Measurements from ENCODE around the gene PLRG1. TPM values are rescaled to one million over a fixed set of nuclear protein-coding genes. Genes with fewer than 3 reads are reported as not detected.

PLRG1 gene
- total RNA-seq, 1 donor from 2014 or later, result 55.7 TPM

DNA sequence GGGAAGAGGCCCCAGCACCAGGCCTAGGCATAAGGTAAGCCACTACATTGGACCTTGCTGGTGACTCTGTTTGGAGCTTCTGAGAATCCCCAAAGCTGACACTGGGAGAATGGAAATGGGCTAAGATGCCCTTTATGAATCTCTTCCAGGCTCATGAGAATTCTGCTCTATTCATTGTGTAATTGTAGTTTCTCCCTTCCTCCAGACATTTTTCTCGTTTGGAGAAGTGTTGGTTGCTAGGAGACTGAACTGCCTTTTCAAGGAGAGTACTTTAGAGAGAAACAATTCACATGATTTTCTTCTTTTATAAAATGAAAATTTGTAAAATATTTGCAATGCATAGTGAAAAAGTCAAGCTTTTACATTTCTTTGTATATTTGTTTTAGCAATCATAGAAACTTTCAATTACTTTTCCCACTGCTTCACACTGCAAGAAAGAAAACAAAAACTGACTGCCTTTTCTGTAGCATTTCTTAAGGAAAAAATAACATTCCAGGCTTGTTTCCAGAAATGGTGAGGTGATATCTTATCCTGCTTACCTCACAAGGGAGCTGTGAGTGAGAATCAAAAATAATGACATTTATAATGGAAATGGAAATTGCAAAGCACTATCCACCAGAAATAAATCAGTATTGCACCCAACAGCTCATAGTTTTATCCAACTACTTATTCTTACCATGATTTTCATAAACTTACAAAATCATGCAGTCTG is 33.7 kb downstream of the PLRG1 start:
- Histone ChIP-seq H3K27ac (no peak overlapping the region), H3K4me3 (no peak overlapping the region), H3K4me1 (no peaks in the 10 kb centered on the region), H3K9me3 (no peaks in the 10 kb centered on the region), H3K27me3 (ENCODE audit: low read depth) (no peaks in the 10 kb centered on the region), H3K36me3 (no peaks in the 10 kb centered on the region)
- ATAC-seq (no peak), DNase-seq (no peak)
- TF ChIP-seq, protein P1, sequence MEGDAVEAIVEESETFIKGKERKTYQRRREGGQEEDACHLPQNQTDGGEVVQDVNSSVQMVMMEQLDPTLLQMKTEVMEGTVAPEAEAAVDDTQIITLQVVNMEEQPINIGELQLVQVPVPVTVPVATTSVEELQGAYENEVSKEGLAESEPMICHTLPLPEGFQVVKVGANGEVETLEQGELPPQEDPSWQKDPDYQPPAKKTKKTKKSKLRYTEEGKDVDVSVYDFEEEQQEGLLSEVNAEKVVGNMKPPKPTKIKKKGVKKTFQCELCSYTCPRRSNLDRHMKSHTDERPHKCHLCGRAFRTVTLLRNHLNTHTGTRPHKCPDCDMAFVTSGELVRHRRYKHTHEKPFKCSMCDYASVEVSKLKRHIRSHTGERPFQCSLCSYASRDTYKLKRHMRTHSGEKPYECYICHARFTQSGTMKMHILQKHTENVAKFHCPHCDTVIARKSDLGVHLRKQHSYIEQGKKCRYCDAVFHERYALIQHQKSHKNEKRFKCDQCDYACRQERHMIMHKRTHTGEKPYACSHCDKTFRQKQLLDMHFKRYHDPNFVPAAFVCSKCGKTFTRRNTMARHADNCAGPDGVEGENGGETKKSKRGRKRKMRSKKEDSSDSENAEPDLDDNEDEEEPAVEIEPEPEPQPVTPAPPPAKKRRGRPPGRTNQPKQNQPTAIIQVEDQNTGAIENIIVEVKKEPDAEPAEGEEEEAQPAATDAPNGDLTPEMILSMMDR (IDR thresholded peaks at IDR 0.05), result no peak
- intact Hi-C loops (cut with DNase I), result no loop called here

DNA sequence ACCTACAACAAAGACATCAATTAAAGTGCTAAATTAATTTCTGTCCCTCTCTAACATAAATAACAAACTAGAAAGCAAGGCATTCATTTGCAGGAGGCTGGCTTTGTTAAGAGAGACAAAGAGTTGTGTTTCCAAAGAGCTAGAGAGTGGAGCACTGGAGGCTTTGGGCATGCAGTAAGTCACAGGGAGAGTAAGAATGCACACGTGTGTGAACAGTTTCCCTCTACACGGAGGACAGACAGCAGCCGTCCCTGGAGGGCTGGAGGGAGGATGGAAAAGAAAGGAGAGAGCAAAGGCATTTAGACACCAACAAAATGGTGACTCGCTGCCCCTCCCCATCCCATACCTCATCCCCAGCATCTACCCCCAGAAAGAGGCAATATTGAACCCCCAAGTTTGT is 38.2 kb downstream of the PLRG1 start:
- H3K4me3 ChIP-seq, result no peak overlapping the region
- TF ChIP-seq, protein P1 (IDR thresholded peaks at IDR 0.05), result no peak
- H3K9me3 ChIP-seq, result no peaks in the 10 kb centered on the region
- intact Hi-C loops (cut with DNase I), result no loop called here
- no peaks in the 10 kb centered on the region for H3K36me3 ChIP-seq
- H3K27me3 ChIP-seq (ENCODE audit: low read depth), result no peaks in the 10 kb centered on the region
- DNase-seq (no peak), ATAC-seq (no peak)
- no peak overlapping the region for H3K27ac ChIP-seq
- H3K4me1 ChIP-seq, result no peaks in the 10 kb centered on the region

DNA sequence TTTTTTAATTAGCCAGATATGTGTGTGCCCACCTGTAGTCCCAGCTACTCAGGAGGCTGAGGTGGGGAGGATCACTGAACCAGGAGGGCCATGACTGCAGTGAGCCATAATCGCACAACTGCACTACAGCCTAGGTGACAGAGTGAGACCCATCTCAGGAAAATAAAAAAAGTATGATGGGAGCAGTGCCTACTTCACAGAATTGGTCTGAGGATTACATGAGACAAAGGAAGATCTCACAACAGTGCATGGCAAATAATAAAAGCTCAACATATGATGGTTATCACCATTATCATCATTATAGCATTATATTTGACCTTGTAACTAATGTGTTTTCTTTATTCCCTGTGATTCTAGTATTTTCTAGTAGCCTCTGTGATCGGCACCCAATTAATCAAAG is 38.7 kb downstream of the PLRG1 start:
- ATAC-seq (no peak), DNase-seq (no peak)
- Histone ChIP-seq H3K4me3 (no peak overlapping the region), H3K9me3 (no peaks in the 10 kb centered on the region), H3K36me3 (no peaks in the 10 kb centered on the region), H3K4me1 (no peaks in the 10 kb centered on the region), H3K27me3 (ENCODE audit: low read depth) (no peaks in the 10 kb centered on the region), H3K27ac (no peak overlapping the region)
- TF ChIP-seq, protein P1 (IDR thresholded peaks at IDR 0.05), result no peak
- intact Hi-C loops (cut with DNase I), result no loop called here

DNA sequence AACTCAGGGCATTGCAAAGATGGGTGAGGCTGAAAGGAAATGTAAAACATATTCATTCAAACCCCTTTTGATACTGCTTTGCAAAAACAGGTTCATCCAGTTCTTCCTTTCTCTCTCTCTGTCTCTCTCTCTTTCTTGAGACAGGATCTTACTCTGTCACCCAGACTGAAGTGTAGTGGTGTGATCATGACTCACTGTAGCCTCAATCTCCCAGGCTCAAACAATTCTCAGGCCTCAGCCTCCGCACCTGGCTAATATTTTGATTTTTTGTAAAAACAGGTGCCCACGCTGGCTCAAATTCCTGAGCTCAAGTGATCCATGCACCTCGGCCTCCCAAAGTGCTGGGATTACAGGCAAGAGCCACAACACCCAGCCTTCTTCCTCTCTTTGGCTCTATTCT is 43.0 kb downstream of the PLRG1 start:
- ATAC-seq (peak in 1 of 2 donors; percentile 41), DNase-seq (no peak)
- intact Hi-C loops (cut with DNase I), result no loop called here
- Histone ChIP-seq H3K27ac (no peak overlapping the region), H3K4me3 (no peak overlapping the region), H3K27me3 (ENCODE audit: low read depth) (peaks cover 11% of the 10 kb centered on the region), H3K4me1 (no peaks in the 10 kb centered on the region), H3K9me3 (no peaks in the 10 kb centered on the region), H3K36me3 (no peaks in the 10 kb centered on the region)
- TF ChIP-seq, protein P1 (IDR thresholded peaks at IDR 0.05), result no peak

DNA sequence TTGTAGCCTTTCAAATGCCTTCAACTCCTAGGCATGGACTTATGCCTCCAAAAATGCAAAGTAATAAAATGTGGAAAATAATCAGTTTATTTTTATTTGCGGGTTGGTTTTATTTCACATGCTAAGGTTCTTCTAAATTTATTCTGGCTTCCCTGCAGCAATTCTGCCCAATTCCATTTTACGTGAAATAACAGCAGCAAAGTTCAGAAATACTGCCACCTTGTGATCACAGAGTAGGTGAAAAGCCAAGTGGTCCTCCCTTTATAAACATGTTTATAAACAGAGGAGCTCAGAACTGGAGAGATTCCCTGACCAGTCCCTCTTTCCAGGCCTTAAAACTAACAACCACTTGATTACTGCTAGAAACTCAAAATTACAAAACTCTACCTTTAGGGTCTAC is 43.9 kb downstream of the PLRG1 start:
- Histone ChIP-seq H3K36me3 (no peaks in the 10 kb centered on the region), H3K4me3 (no peak overlapping the region), H3K27me3 (ENCODE audit: low read depth) (peaks cover 14% of the 10 kb centered on the region), H3K9me3 (no peaks in the 10 kb centered on the region), H3K4me1 (no peaks in the 10 kb centered on the region), H3K27ac (no peak overlapping the region)
- ATAC-seq, result no peak
- TF ChIP-seq, protein P1 (IDR thresholded peaks at IDR 0.05), result peak; percentile 27
- DNase-seq, result no peak
- intact Hi-C loops (cut with DNase I), result no loop called here
